Heart left ventricle (tissue), 13 donors: ENCODE results near the gene RAP1GDS1.
"Not testable (repeated sequence)": the region's sequence is repeated elsewhere in the genome, so short reads cannot be mapped to it uniquely, and the experiment has no call there.

Experiments
- CTCF ChIP-seq, 12 donors: fragments of 200-600 bp; sonication (generic) in 4 of 12; IDR thresholded peaks; one replicate each; pipeline versions ENCODE4 v1.5.0 to v1.8.0; 2018 to 2022; ENCODE audit warnings: antibody characterized with exemption in 12 of 12, mild to moderate bottlenecking in 5 of 12
- POLR2A ChIP-seq, 2 donors: fragments of 450-650 bp; IDR thresholded peaks; one replicate each; pipeline ENCODE4 v1.6.1; 2017; ENCODE audit warnings: antibody characterized with exemption in 2 of 2, mild to moderate bottlenecking in 2 of 2, moderate library complexity in 2 of 2
- donor health status: ischemic (EF 13 %, LVEDD 7.1; RV severe dilation, severe dysfunction).
- donor health status: DM: no; HTN: yes; CAD: no.
- donor health status: DM: no; HTN: no; CAD: no.
- donor health status: ischemic (EF 25% LVEDD 6.9; RV normal size, moderate dysfunction).
- donor health status: ischemic (EF 25% LVEDD 5.7; RV mildly dilated, moderate dysfunction).
- donor health status: ischemic (EF 35%, LVEDD 5.7; RV mildly dilated, moderate dysfunction).
- donor health status: nonischemic (EF 11% LVEDD 7.7; RV severe dilation, severe dysfunction).
- donor health status: DM: yes; HTN: yes; CAD: no.
- donor health status: PGD.
- donor health status: ischemic (EF 29% LVEDD 5.4; RV normal size, mild dysfunction).
- donor health status: nonischemic (EF 23%, LVEDD 6.1; RV moderate dilation, normal function).

- not testable (repeated sequence) for TF ChIP-seq CTCF, POLR2A (IDR thresholded peaks at IDR 0.05)
Measured at GRCh38 chr4:98288671-98289070, 27.5 kb downstream of the RAP1GDS1 start.
